GM23338 (cell line): ENCODE results near the gene VOPP1.

Source experiments
- CREB1 ChIP-seq: fragments of 250-450 bp; sonication (Bioruptor Pico); IDR thresholded peaks from 2 replicates; pipeline ENCODE4 v1.5.0; 2020; ENCODE audit warnings: low read depth, mild to moderate bottlenecking, moderate library complexity
- EZH2 ChIP-seq: fragments of 200-600 bp; sonication (generic); IDR thresholded peaks from one replicate; pipeline ENCODE4 v1.8.0; 2017; ENCODE audit warnings: antibody characterized with exemption, mild to moderate bottlenecking, low read depth; ENCODE audit not compliant: unreplicated experiment
- EZH2phosphoT487 ChIP-seq: fragments of 200-600 bp; sonication (generic); IDR thresholded peaks from one replicate; pipeline ENCODE4 v1.8.1; 2018; ENCODE audit warnings: antibody characterized with exemption; ENCODE audit not compliant: unreplicated experiment
- POLR2AphosphoS5 ChIP-seq: IDR thresholded peaks from 2 replicates; pipeline ENCODE4 v1.6.1; 2016; ENCODE audit warnings: antibody characterized with exemption, low read depth
- ZNF114 ChIP-seq: fragments of 250-450 bp; sonication (Bioruptor Pico); IDR thresholded peaks from 2 replicates; pipeline ENCODE4 v1.5.0; 2020; ENCODE audit warnings: mild to moderate bottlenecking, moderate library complexity
- ZNF331 ChIP-seq: fragments of 250-450 bp; sonication (Bioruptor Pico); IDR thresholded peaks from 2 replicates; pipeline ENCODE4 v1.5.0; 2020; ENCODE audit warnings: low read depth, mild to moderate bottlenecking, moderate library complexity
- TF ChIP-seq, protein P1 (sequence below), 2 experiments: fragments of 200-600 bp in 1 of 2; sonication (generic) in 1 of 2; conservative IDR thresholded peaks; 2 replicates each; pipeline versions ENCODE4 v1.5.1 to v1.6.1; 2016 to 2017; ENCODE audit warnings: antibody characterized with exemption in 2 of 2, low read depth in 2 of 2, mild to moderate bottlenecking in 2 of 2, moderate library complexity in 1 of 2
- TF ChIP-seq, protein P2 (sequence below): IDR thresholded peaks from one replicate; pipeline ENCODE4 v1.6.1; 2018; ENCODE audit warnings: antibody characterized with exemption; ENCODE audit not compliant: unreplicated experiment

DNA sequence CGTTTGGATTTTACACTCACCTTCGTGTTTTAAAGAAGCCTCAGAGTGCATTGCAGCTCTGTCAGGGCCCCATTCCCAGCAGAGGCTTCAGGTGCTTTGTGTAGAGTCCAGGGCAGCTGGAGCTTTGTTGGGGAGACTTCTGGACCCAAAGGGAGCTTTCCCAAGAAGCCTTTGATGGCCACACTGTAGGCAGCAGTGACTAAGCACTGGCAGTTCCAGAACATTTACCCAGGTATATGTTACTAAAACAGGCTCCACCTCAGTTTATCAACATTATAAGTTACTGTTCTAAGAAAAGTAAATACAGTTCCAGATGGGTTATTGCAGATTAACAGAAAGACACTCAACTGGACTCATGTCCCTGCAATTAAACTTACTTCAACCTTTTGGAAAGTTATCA is 140.4 kb downstream of the VOPP1 start:
- TF ChIP-seq, protein P1, sequence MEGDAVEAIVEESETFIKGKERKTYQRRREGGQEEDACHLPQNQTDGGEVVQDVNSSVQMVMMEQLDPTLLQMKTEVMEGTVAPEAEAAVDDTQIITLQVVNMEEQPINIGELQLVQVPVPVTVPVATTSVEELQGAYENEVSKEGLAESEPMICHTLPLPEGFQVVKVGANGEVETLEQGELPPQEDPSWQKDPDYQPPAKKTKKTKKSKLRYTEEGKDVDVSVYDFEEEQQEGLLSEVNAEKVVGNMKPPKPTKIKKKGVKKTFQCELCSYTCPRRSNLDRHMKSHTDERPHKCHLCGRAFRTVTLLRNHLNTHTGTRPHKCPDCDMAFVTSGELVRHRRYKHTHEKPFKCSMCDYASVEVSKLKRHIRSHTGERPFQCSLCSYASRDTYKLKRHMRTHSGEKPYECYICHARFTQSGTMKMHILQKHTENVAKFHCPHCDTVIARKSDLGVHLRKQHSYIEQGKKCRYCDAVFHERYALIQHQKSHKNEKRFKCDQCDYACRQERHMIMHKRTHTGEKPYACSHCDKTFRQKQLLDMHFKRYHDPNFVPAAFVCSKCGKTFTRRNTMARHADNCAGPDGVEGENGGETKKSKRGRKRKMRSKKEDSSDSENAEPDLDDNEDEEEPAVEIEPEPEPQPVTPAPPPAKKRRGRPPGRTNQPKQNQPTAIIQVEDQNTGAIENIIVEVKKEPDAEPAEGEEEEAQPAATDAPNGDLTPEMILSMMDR (conservative IDR thresholded peaks at IDR 0.05; ENCODE audit: low read depth in 2 of 2): no peak
- TF ChIP-seq POLR2AphosphoS5 (no peak), EZH2phosphoT487 (no peak), ZNF331 (CRISPR knock-in tag) (no peak), EZH2 (no peak), CREB1 (CRISPR knock-in tag) (no peak), ZNF114 (no peak)
- TF ChIP-seq, protein P2, sequence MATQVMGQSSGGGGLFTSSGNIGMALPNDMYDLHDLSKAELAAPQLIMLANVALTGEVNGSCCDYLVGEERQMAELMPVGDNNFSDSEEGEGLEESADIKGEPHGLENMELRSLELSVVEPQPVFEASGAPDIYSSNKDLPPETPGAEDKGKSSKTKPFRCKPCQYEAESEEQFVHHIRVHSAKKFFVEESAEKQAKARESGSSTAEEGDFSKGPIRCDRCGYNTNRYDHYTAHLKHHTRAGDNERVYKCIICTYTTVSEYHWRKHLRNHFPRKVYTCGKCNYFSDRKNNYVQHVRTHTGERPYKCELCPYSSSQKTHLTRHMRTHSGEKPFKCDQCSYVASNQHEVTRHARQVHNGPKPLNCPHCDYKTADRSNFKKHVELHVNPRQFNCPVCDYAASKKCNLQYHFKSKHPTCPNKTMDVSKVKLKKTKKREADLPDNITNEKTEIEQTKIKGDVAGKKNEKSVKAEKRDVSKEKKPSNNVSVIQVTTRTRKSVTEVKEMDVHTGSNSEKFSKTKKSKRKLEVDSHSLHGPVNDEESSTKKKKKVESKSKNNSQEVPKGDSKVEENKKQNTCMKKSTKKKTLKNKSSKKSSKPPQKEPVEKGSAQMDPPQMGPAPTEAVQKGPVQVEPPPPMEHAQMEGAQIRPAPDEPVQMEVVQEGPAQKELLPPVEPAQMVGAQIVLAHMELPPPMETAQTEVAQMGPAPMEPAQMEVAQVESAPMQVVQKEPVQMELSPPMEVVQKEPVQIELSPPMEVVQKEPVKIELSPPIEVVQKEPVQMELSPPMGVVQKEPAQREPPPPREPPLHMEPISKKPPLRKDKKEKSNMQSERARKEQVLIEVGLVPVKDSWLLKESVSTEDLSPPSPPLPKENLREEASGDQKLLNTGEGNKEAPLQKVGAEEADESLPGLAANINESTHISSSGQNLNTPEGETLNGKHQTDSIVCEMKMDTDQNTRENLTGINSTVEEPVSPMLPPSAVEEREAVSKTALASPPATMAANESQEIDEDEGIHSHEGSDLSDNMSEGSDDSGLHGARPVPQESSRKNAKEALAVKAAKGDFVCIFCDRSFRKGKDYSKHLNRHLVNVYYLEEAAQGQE: no peak
